Keratinocyte (primary cell): Measurements from ENCODE around the gene CUEDC1.

Source experiments
- CTCF ChIP-seq, 3 experiments: IDR thresholded peaks in 1 of 3; conservative IDR thresholded peaks in 1 of 3; optimal IDR thresholded peaks in 1 of 3; 2 replicates in 2 of 3; 3 replicates in 1 of 3; pipeline versions ENCODE3 to v1.5.1; 2011; ENCODE audit warnings: low read length in 3 of 3, mild to moderate bottlenecking in 3 of 3, moderate library complexity in 2 of 3, control low read depth in 1 of 3, inconsistent platforms in 1 of 3; ENCODE audit not compliant: insufficient read depth in 2 of 3; ENCODE audit errors: extremely low read depth in 1 of 3
- EZH2 ChIP-seq: IDR thresholded peaks from one replicate; pipeline ENCODE4 v1.6.1; 2012; ENCODE audit warnings: inconsistent platforms, mild to moderate bottlenecking, low read length, moderate library complexity

- no peak for TF ChIP-seq EZH2
- TF ChIP-seq CTCF (optimal IDR thresholded peaks at IDR 0.05 in 1 of 3, IDR thresholded peaks at IDR 0.05 in 1 of 3, conservative IDR thresholded peaks at IDR 0.05 in 1 of 3; ENCODE audit: extremely low read depth in 1 of 3, insufficient read depth in 2 of 3, low read length in 3 of 3): no peak
These were observed 105.9 kb downstream of the CUEDC1 start for GRCh38 chr17:57849163-57849873.
